Measurements from ENCODE around the gene PDIA2. TPM values are rescaled to one million over a fixed set of nuclear protein-coding genes. Genes with fewer than 3 reads are reported as not detected.

PDIA2 gene
- total RNA-seq, 1 donor from 2014 or later = not detected

GRCh38 chr16:280991-281659 lies 1.8 kb upstream of the PDIA2 start:
- CTCF ChIA-PET = no interaction called here
- H3K4me1 Mint-ChIP-seq = peaks cover 3% of the 10 kb centered on the region
- no peak for ATAC-seq (ENCODE audit: low read depth)
- no peak for TF ChIP-seq CTCF (IDR thresholded peaks at IDR 0.05)
- intact Hi-C loops (cut with micrococcal nuclease) = no loop called here
- POLR2A ChIA-PET = no interaction called here
- H3K4me3 Mint-ChIP-seq = no peak overlapping the region
- no peak overlapping the region for H3K27ac Mint-ChIP-seq
- no peaks in the 10 kb centered on the region for H3K9me3 Mint-ChIP-seq
- H3K27me3 Mint-ChIP-seq = peaks cover 13% of the 10 kb centered on the region
- DNase-seq = no peak
- no peaks in the 10 kb centered on the region for H3K36me3 Mint-ChIP-seq (ENCODE audit: low read depth)

- no peak for TF ChIP-seq CTCF (IDR thresholded peaks at IDR 0.05)
- peaks cover 4% of the 10 kb centered on the region for H3K36me3 Mint-ChIP-seq (ENCODE audit: low read depth)
- H3K27me3 Mint-ChIP-seq = peaks cover 11% of the 10 kb centered on the region
- no peak for DNase-seq
- intact Hi-C loops (cut with micrococcal nuclease) = no loop called here
- H3K9me3 Mint-ChIP-seq = no peaks in the 10 kb centered on the region
- ATAC-seq (ENCODE audit: low read depth) = no peak
- H3K4me1 Mint-ChIP-seq = no peaks in the 10 kb centered on the region
- CTCF ChIA-PET = no interaction called here
- H3K4me3 Mint-ChIP-seq = no peak overlapping the region
- no peak overlapping the region for H3K27ac Mint-ChIP-seq
- POLR2A ChIA-PET = no interaction called here
Observed at GRCh38 chr16:281660-282255, 1.2 kb upstream of the PDIA2 start.

GRCh38 chr16:282491-282890 lies 473 bp upstream of the PDIA2 start:
- H3K27me3 Mint-ChIP-seq = peaks cover 8% of the 10 kb centered on the region
- TF ChIP-seq CTCF (IDR thresholded peaks at IDR 0.05) = no peak
- no peaks in the 10 kb centered on the region for H3K4me1 Mint-ChIP-seq
- no peak overlapping the region for H3K4me3 Mint-ChIP-seq
- intact Hi-C loops (cut with micrococcal nuclease) = no loop called here
- DNase-seq (no peak), ATAC-seq (ENCODE audit: low read depth) (no peak)
- ChIA-PET CTCF (no interaction called here), POLR2A (no interaction called here)
- no peaks in the 10 kb centered on the region for H3K9me3 Mint-ChIP-seq
- peaks cover 9% of the 10 kb centered on the region for H3K36me3 Mint-ChIP-seq (ENCODE audit: low read depth)
- H3K27ac Mint-ChIP-seq = no peak overlapping the region

- no peak overlapping the region for H3K4me3 Mint-ChIP-seq
- H3K36me3 Mint-ChIP-seq (ENCODE audit: low read depth) = peaks cover 19% of the 10 kb centered on the region
- ChIA-PET POLR2A (no interaction called here), CTCF (no interaction called here)
- H3K4me1 Mint-ChIP-seq = no peaks in the 10 kb centered on the region
- intact Hi-C loops (cut with micrococcal nuclease) = no loop called here
- H3K27ac Mint-ChIP-seq = no peak overlapping the region
- DNase-seq (no peak), ATAC-seq (ENCODE audit: low read depth) (no peak)
- peaks cover 2% of the 10 kb centered on the region for H3K27me3 Mint-ChIP-seq
- no peaks in the 10 kb centered on the region for H3K9me3 Mint-ChIP-seq
- TF ChIP-seq CTCF (IDR thresholded peaks at IDR 0.05) = no peak
Observed at GRCh38 chr16:284204-285120, 1.5 kb downstream of the PDIA2 start.

Measured in activated B cell treated with CpG ODN at 0.5 μM for 24 hours (primary cell).